Fibroblast of skin of right biceps (primary cell): ENCODE results near the gene GEMIN2.
"Not testable (repeated sequence)": the region's sequence is repeated elsewhere in the genome, so short reads cannot be mapped to it uniquely, and the experiment has no call there.

Source experiments
- DNase-seq: peaks from one replicate; pipeline ENCODE4 v3.0.0-alpha.2; 2013

The GEMIN2 gene

DNA sequence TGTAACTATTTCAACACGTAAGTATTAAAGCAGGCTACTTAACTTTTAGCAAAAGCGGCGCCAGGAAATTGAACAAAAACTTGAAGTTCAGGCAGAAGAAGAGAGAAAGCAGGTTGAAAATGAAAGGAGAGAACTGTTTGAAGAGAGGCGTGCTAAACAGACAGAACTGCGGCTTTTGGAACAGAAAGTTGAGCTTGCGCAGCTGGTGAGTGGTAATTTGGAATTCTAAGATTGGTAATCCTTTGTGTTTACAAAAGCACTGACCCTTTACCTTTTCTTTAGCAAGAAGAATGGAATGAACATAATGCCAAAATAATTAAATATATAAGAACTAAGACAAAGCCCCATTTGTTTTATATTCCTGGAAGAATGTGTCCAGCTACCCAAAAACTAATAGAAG, 64.9 kb downstream of the GEMIN2 start:
- DNase-seq: no peak

DNA sequence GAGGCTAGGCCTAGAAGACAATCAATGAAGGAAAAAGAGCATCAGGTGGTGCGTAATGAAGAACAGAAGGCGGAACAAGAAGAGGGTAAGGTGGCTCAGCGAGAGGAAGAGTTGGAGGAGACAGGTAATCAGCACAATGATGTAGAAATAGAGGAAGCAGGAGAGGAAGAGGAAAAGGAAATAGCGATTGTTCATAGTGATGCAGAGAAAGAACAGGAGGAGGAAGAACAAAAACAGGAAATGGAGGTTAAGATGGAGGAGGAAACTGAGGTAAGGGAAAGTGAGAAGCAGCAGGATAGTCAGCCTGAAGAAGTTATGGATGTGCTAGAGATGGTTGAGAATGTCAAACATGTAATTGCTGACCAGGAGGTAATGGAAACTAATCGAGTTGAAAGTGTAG, 66.4 kb downstream of the GEMIN2 start:
- DNase-seq: no peak

DNA sequence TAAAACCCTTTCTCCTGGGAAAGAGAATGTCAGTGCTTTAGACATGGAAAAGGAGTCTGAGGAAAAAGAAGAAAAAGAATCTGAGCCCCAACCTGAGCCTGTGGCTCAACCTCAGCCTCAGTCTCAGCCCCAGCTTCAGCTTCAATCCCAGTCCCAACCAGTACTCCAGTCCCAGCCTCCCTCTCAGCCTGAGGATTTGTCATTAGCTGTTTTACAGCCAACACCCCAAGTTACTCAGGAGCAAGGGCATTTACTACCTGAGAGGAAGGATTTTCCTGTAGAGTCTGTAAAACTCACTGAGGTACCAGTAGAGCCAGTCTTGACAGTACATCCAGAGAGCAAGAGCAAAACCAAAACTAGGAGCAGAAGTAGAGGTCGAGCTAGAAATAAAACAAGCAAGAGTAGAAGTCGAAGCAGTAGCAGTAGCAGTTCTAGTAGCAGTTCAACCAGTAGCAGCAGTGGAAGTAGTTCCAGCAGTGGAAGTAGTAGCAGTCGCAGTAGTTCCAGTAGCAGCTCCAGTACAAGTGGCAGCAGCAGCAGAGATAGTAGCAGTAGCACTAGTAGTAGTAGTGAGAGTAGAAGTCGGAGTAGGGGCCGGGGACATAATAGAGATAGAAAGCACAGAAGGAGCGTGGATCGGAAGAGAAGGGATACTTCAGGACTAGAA, 67.0 kb downstream of the GEMIN2 start:
- no peak for DNase-seq

DNA sequence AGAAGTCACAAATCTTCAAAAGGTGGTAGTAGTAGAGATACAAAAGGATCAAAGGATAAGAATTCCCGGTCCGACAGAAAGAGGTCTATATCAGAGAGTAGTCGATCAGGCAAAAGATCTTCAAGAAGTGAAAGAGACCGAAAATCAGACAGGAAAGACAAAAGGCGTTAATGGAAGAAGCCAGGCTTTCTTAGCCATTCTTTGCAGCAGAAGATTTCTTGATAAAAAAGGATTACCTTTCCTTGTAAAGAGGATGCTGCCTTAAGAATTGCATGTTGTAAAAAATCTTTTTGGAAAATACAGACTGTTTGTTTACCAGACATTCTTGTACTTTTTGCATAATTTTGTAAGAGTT, 67.5 kb downstream of the GEMIN2 start:
- DNase-seq: no peak

DNA sequence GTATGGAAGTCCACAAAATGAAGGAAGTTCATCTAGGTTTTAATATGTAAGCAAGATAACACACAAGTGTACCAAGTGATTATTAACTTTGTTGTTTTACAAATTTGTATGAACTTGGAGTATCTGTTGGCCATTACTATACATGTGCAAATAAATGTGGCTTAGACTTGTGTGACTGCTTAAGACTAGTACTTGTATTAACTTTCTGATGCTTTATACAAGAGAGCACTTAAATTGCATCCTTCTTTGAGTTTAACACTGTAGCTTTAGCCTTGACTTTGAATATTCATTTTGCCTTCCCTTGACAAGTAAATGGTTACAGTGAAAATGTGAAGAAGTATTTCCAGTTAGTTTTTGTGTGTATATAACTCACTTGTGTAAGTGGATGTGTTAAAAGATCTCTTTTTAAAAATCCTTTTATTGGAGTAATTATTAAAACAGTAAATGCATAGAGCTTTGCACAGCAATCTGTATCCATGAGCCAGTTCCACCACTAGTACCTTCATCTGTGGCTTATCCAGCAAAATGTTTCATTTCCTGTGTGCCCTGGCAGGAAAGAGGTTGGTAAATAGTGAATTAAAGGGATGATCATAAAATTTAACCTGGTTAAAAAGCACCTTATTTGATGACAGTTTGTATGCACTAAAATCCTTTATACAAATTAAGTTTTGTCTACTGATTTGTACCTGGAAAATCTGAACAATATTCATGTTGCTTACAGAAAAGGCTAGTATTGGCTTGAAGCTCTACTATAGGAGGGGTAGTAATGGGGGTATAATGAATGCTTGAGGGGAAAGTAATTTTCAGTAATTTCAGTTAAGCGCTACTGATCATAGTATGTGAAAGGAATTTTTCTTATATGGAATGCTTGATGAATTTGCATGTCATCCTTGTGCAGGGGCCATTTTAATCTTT, 68.9 kb downstream of the GEMIN2 start:
- DNase-seq: no peak

DNA sequence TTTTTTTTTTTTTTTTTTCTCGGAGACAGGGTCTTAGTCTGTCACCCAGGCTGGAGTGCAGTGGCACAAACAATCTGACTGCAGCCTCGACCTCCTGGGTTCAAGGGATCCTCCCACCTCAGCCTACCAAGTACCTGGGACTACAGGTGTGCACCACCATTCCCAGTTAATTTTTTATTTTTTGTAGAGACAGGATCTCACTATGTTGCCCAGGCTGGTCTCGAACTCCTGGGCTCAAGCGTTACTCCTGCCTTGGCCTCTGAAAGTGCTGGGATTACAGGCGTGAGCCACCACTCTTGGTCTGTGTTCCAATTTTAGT, 69.5 kb downstream of the GEMIN2 start:
- DNase-seq: not testable (repeated sequence)

DNA sequence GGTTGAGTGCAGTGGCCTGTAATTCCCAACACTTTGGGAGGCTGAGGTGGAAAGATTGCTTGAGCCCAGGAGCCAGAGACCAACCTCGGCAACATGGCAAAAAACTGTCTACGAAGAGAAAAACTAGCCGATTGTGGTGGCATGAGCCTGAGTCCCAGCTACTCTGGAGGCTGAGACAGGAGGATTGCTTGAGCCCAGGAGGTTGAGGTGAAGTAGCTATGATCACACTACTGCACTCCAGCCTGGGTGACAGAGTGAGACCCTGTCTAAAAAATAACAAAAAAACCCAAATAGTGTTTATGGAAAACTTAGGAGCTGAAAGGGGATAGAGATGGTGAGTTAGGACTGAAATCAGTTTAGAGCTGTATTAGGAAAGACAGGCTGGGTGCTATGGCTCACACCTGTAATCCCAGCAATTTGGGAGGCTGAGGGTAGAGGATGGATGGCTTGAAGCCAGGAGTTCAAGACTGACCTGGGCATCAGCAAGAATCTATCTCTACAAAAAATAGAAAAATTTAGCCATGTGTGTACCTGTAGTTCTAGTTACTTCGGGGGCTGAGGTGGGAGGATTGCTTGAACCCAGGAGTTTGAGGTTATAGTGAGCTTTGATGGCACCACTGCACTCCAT, 70.6 kb downstream of the GEMIN2 start:
- DNase-seq: no peak

DNA sequence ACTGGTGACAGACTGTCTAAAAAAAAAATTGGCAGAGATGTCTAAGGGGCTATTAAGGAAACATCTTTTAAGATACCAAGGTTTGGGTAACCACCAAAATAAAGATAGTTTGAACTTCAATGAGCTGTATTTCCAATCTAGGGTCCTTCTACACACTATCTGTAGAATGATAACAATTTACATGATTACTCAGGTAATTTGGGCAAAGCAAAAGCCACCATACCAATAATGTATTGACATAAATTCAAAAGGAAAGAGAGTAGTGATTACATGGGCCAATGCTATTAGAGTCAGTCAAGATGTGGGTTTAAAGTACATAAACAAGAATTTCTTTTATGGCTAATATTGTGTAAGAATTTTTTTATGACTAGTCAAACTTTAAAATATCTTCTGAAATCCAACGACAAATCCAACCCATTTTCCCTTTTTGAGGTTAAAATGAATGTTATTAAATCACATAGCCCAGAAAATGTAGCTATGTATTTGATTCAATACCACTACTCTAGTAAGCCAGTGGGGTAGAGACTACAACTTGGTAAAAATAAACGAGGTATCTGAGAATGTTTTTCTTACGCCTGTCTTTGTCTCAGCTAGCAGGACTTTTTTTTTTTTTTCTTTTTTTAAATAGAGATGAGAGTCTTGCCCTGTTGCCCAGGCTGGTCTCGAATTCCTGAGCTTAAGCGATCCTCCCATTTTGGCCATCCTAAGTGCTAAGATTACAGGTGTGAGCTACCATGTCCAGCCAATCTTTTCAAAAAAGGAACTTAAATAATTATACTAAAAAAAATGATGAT, 71.3 kb downstream of the GEMIN2 start:
- DNase-seq: no peak
